ENCODE measurements around the gene FBXL17.
"Not testable (repeated sequence)": the region's sequence is repeated elsewhere in the genome, so short reads cannot be mapped to it uniquely, and the experiment has no call there.

The FBXL17 gene

GRCh38 chr5:108249095-108249784, 132.7 kb downstream of the FBXL17 start:
- DNase-seq (ENCODE audit: low spot score), result no peak

- DNase-seq (ENCODE audit: low spot score), result no peak
These were observed 142.7 kb downstream of the FBXL17 start for GRCh38 chr5:108238936-108239887.

GRCh38 chr5:108238461-108238860, 143.4 kb downstream of the FBXL17 start:
- no peak for DNase-seq (ENCODE audit: low spot score)

- DNase-seq (ENCODE audit: low spot score), result no peak
These were observed 148.2 kb downstream of the FBXL17 start for GRCh38 chr5:108233617-108234155.

GRCh38 chr5:108232805-108233204, 149.1 kb downstream of the FBXL17 start:
- no peak for DNase-seq (ENCODE audit: low spot score)

- no peak for DNase-seq (ENCODE audit: low spot score)
These were observed 159.9 kb downstream of the FBXL17 start for GRCh38 chr5:108222011-108222410.

GRCh38 chr5:108220834-108221233, 161.1 kb downstream of the FBXL17 start:
- no peak for DNase-seq (ENCODE audit: low spot score)

- no peak for DNase-seq (ENCODE audit: low spot score)
These were observed 165.0 kb downstream of the FBXL17 start for GRCh38 chr5:108216890-108217289.

GRCh38 chr5:108214857-108215256, 167.0 kb downstream of the FBXL17 start:
- DNase-seq (ENCODE audit: low spot score), result no peak

- DNase-seq (ENCODE audit: low spot score), result no peak
These were observed 169.0 kb downstream of the FBXL17 start for GRCh38 chr5:108212775-108213346.

GRCh38 chr5:108206707-108207106, 175.2 kb downstream of the FBXL17 start:
- no peak for DNase-seq (ENCODE audit: low spot score)

GRCh38 chr5:108201721-108202120, 180.2 kb downstream of the FBXL17 start:
- DNase-seq (ENCODE audit: low spot score), result no peak

- no peak for DNase-seq (ENCODE audit: low spot score)
These were observed 185.6 kb downstream of the FBXL17 start for GRCh38 chr5:108196276-108196675.

- DNase-seq (ENCODE audit: low spot score), result no peak
These were observed 188.7 kb downstream of the FBXL17 start for GRCh38 chr5:108193021-108193795.

- DNase-seq (ENCODE audit: low spot score), result no peak
These were observed 197.0 kb downstream of the FBXL17 start for GRCh38 chr5:108184940-108185339.

GRCh38 chr5:108181975-108182374, 199.9 kb downstream of the FBXL17 start:
- DNase-seq (ENCODE audit: low spot score), result no peak

GRCh38 chr5:108174286-108174685, 207.6 kb downstream of the FBXL17 start:
- no peak for DNase-seq (ENCODE audit: low spot score)

- no peak for DNase-seq (ENCODE audit: low spot score)
These were observed 210.1 kb downstream of the FBXL17 start for GRCh38 chr5:108171759-108172158.

- DNase-seq (ENCODE audit: low spot score), result no peak
These were observed 213.0 kb downstream of the FBXL17 start for GRCh38 chr5:108168915-108169314.

- no peak for DNase-seq (ENCODE audit: low spot score)
These were observed 214.7 kb downstream of the FBXL17 start for GRCh38 chr5:108167174-108167573.

- no peak for DNase-seq (ENCODE audit: low spot score)
These were observed 217.3 kb downstream of the FBXL17 start for GRCh38 chr5:108164574-108164973.

- DNase-seq (ENCODE audit: low spot score), result not testable (repeated sequence)
These were observed 229.0 kb downstream of the FBXL17 start for GRCh38 chr5:108152854-108153253.
